ENCODE data around the gene RABGEF1.
"Not testable (repeated sequence)": the region's sequence is repeated elsewhere in the genome, so short reads cannot be mapped to it uniquely, and the experiment has no call there.

DNA sequence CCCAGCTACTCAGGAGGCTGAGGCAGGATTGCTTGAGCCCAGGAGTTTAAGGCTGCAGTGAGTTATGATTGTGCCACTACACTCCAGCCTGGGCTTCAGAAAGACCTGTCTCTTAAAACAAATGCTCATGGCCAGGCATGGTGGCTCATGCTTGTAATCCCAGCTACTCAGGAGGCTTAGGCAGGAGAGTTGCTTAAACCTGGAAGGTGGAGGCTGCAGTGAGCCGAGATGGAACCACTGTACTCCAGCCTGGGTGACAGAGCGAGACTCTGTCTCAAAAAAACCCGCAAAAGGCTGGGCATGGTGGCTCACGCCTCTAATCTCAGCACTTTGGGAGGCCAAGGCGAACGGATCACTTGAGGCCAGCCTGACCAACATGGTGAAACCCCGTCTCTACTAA lies 77.4 kb downstream of the RABGEF1 start:
- TF ChIP-seq, protein P1, sequence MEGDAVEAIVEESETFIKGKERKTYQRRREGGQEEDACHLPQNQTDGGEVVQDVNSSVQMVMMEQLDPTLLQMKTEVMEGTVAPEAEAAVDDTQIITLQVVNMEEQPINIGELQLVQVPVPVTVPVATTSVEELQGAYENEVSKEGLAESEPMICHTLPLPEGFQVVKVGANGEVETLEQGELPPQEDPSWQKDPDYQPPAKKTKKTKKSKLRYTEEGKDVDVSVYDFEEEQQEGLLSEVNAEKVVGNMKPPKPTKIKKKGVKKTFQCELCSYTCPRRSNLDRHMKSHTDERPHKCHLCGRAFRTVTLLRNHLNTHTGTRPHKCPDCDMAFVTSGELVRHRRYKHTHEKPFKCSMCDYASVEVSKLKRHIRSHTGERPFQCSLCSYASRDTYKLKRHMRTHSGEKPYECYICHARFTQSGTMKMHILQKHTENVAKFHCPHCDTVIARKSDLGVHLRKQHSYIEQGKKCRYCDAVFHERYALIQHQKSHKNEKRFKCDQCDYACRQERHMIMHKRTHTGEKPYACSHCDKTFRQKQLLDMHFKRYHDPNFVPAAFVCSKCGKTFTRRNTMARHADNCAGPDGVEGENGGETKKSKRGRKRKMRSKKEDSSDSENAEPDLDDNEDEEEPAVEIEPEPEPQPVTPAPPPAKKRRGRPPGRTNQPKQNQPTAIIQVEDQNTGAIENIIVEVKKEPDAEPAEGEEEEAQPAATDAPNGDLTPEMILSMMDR (IDR thresholded peaks at IDR 0.05) = not testable (repeated sequence)
- not testable (repeated sequence) for TF ChIP-seq POLR2AphosphoS5 (IDR thresholded peaks at IDR 0.05; ENCODE audit: low read depth, low read length)

Measured in Panc1 (cell line).